DND-41 (cell line): ENCODE measurements around the gene AREL1.

Experiments
- EZH2 ChIP-seq: IDR thresholded peaks from 3 replicates; pipeline ENCODE4 v1.6.1; 2012; ENCODE audit warnings: borderline replicate concordance, low read depth, mild to moderate bottlenecking, moderate library complexity, low read length, inconsistent platforms; ENCODE audit not compliant: severe bottlenecking
- TF ChIP-seq, protein P1 (sequence below): IDR thresholded peaks from 2 replicates; pipeline ENCODE4 v1.5.1; 2012; ENCODE audit warnings: borderline replicate concordance, low read length, moderate library complexity, mild to moderate bottlenecking; ENCODE audit not compliant: poor library complexity, severe bottlenecking; ENCODE audit errors: extremely low read depth

DNA sequence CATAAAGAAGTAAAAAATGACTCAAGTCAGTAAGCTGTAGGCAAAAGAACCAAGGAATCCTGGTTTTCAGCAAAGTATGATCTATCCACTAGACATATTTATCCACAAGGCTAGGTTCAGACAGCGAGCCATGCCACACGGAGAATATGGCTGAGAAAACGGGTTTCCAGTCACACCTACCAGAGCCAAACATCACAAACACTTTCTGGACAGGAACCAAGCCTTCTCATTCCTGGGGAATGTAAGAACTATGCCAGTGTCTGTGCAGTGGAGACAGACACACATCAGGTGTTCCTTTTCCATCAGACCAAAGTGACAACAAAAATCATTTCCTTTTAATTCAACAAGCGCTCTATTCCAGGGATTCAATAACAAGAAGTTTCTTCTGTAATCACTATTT lies 41.1 kb downstream of the AREL1 start:
- TF ChIP-seq EZH2 = no peak
- TF ChIP-seq, protein P1, sequence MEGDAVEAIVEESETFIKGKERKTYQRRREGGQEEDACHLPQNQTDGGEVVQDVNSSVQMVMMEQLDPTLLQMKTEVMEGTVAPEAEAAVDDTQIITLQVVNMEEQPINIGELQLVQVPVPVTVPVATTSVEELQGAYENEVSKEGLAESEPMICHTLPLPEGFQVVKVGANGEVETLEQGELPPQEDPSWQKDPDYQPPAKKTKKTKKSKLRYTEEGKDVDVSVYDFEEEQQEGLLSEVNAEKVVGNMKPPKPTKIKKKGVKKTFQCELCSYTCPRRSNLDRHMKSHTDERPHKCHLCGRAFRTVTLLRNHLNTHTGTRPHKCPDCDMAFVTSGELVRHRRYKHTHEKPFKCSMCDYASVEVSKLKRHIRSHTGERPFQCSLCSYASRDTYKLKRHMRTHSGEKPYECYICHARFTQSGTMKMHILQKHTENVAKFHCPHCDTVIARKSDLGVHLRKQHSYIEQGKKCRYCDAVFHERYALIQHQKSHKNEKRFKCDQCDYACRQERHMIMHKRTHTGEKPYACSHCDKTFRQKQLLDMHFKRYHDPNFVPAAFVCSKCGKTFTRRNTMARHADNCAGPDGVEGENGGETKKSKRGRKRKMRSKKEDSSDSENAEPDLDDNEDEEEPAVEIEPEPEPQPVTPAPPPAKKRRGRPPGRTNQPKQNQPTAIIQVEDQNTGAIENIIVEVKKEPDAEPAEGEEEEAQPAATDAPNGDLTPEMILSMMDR = no peak
